NCI-H460 (cell line): ENCODE results near the gene FBXO47. TPM values are rescaled to one million over a fixed set of nuclear protein-coding genes. Genes with fewer than 3 reads are reported as not detected.

ENCODE experiments used
- DNase-seq: peaks from one replicate; pipeline ENCODE4 v3.0.0-alpha.2; 2016; ENCODE audit warnings: low read depth; ENCODE audit errors: extremely low read depth
- total RNA-seq: library from RNA; depleted of rRNA; stranded (reverse); fragments of >200 nt; shearing (Covaris generic); gene quantifications from 2 replicates; pipeline ENCODE4 v1.2.3, GENCODE V29; 2014

FBXO47 gene
- total RNA-seq, 1 experiment from 2014 or later, result not detected

GRCh38 chr17:38906460-38907228 is 60.6 kb downstream of the FBXO47 start:
- DNase-seq, result no peak

DNA sequence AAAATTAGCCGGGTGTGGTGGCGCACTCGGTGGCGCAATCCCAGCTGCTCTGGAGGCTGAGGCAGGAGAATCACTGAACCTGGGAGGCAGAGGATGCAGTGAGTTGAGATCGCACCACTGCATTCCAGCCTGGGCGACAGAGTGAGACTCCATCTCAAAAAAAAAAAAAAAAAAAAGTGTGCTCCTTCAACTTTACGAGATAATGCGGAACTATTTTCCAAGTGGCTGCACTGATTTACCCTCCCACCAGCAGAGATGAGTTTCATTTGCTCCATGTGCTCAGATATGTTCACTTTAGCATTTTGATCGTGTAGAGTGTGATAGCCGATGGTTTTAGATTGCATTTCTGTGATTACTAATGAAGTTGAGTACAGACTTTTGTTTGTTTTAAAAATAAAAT is 61.8 kb downstream of the FBXO47 start:
- DNase-seq, result no peak

- DNase-seq, result no peak
These were observed 62.3 kb downstream of the FBXO47 start for GRCh38 chr17:38904892-38905291.

DNA sequence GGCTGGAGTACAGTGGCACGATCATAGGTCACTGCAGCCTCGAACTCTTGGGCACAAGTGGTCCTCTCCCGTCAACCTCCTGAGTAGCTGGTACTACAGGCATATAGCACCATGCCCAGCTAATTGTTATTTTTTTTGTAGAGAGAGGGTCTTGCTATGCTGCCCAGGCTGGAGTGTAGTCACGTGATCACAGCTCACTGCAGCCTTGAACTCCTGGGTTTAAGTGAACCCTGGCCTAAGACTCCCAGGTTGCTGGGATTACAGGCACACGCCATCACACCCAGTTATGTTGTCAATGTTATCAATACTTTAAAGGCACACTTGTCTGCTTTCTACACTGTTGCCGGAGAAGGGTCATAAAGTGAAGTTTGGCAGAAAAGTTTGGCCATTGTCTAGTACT is 63.8 kb downstream of the FBXO47 start:
- DNase-seq, result no peak

DNA sequence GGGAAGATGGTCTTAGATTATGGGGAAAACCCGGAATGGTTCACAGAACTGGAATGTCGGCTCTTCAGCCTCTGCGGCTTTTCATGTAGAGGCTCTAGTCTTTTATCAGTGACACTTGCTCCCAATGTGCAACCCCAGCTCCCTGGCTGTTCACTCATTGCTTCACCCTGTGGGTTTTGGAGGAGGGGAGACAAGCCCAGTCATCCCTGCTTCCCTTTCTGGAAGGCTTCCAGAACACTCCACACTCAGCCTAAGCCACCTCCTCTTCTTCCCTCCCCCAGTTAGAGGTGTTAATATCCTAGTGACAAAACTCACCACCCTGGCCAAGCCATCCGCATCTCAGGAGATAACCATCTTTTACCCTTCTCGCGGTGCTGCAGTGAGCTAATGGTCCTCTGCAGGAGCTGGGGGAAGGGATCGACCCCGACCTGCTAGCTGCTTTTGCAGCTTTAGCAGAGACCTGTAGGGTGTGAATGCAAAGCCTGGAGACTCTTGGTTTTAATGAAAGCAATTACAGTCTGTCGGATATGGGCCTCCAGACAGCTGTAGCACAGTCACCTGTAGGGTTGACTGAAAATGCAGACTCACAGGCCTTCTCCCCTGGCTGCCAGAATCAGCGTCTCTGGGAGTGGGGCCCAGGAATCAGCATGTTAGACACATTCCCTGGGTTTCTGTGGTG is 66.1 kb downstream of the FBXO47 start:
- no peak for DNase-seq

DNA sequence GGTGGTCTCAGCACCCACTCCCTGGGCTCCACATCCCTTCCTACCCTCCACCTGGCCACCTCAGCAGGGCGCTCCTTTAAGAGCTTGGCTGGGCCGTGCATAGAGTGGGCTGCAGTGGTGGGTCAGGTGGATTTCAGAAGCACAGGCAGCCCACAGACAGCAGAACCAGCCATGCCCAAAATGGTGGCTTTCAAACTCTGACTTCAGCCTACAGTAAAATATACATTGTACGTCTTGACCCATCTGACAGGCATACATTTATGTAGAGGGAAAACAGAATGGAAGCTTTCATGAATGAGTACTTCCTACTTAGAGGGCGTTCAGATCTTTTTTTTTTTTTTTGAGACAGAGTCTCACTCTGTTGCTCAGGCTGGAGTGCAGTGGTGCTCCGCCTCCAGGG is 67.8 kb downstream of the FBXO47 start:
- DNase-seq, result no peak

DNA sequence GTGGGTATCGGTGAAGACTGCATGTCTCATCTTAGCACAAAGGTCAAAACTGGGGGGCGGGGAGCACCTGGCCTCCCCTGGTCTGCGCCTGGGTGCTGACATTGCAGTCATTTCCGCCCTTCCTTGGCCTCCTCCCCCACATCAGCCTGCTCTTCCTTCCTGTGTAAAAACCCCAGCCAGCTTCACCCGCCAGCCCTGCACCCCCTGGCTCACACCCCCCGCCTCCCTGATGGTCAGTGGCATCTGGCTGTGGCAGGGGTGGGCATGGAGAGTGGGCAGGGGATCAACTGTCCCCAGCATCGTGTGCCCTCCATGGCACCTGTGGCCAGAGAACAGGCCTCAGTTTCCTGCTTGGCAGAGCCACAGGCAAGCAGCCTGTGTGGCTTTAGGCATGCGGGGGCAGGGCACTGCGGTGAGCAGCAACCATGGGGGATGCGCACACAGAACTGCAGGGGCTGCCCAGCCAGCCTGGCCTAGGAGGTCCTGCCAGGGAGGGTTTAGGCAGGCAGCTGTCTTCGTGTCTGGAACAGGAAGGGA is 68.3 kb downstream of the FBXO47 start:
- DNase-seq, result no peak

- no peak for DNase-seq
These were observed 68.9 kb downstream of the FBXO47 start for GRCh38 chr17:38898291-38898679.

- DNase-seq, result no peak
These were observed 69.4 kb downstream of the FBXO47 start for GRCh38 chr17:38897671-38898290.

GRCh38 chr17:38897176-38897575 is 70.0 kb downstream of the FBXO47 start:
- no peak for DNase-seq

GRCh38 chr17:38896346-38896954 is 70.8 kb downstream of the FBXO47 start:
- no peak for DNase-seq

DNA sequence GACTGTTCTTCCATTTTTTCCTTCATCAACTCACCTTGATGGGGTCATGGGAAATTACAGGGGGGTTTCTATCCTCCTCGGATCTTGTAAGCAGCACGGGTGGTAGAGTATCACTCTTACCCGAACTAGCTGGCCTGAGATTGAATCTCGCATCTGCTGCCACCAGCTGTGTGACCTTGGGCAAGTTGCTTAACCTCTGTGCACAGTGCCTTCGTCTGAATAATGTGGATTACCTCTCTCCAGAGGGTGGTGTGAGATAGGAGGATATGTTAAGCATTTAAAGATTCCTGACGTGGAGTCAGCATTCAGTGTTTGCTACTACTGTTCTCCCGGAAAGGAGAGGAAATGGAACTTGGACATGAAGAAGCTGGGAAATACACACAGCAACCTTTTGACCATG is 72.9 kb downstream of the FBXO47 start:
- DNase-seq, result no peak

GRCh38 chr17:38893607-38894006 is 73.6 kb downstream of the FBXO47 start:
- no peak for DNase-seq

- no peak for DNase-seq
These were observed 74.1 kb downstream of the FBXO47 start for GRCh38 chr17:38893113-38893512.

DNA sequence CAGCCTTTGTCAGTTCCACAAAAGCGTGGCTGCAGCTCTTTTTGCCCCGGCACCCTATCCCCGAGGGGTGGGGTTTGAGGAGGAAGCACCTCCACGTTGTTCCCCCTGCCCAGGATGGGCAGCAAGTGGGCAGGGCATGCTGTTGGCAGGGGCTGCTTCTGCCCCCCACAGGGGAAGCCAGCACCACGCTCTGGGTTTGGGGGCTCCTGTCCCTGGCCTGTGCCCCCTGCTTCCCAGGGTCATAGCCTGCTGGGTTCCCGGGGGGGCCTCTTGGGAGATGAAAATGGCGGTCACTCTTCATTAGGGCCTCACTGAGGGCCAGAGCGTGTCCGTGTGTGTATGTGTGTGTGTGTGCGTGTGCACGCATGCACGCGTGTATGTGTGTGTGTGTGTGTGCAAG is 74.6 kb downstream of the FBXO47 start:
- no peak for DNase-seq

DNA sequence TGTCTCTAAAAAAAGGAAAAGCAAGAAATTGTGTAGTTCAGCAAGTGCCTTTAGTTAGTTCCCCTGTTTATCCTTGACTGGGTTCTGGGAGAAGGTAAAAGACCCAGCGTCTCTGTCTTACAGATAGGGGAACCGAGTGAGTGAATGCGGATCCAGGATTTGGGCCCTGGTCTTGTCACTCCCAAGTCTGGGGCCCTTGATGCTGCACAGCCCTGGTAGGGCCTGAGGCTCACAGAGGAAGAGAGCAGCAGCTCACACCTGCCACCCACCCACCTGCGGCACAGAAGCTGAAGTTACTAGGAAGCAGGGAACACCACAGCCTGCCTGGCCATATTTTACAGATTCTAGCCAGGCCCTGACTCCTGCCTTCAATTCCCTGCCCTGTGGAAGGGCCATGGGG is 75.1 kb downstream of the FBXO47 start:
- DNase-seq, result no peak

GRCh38 chr17:38891441-38891840 is 75.8 kb downstream of the FBXO47 start:
- no peak for DNase-seq

GRCh38 chr17:38890410-38890746 is 76.8 kb downstream of the FBXO47 start:
- no peak for DNase-seq

GRCh38 chr17:38889745-38890409 is 77.3 kb downstream of the FBXO47 start:
- no peak for DNase-seq

- no peak for DNase-seq
These were observed 78.4 kb downstream of the FBXO47 start for GRCh38 chr17:38888842-38889241.

GRCh38 chr17:38886643-38887010 is 80.6 kb downstream of the FBXO47 start:
- DNase-seq, result no peak
